Stomach (tissue), 4 donors: ENCODE data around the gene SAFB.

Experiments
- EP300 ChIP-seq: sonication (generic); formaldehyde crosslinking; IDR thresholded peaks from one replicate; pipeline ENCODE4 v1.6.1; 2017; ENCODE audit warnings: antibody characterized with exemption
- POLR2A ChIP-seq, 4 donors: fragments of 450-650 bp; IDR thresholded peaks; one replicate each; pipeline ENCODE4 v1.6.1; 2016; ENCODE audit warnings: antibody characterized with exemption in 4 of 4, control low read depth in 2 of 4, mild to moderate bottlenecking in 1 of 4, moderate library complexity in 1 of 4
- TF ChIP-seq, protein P1 (sequence below), 7 experiments: fragments of 450-650 bp in 4 of 7; fragments of 200-600 bp in 3 of 7; sonication (generic) in 3 of 7; IDR thresholded peaks; one replicate each; pipeline ENCODE4 v1.5.1; 2016 to 2019; ENCODE audit warnings: antibody characterized with exemption in 7 of 7, control low read depth in 2 of 7, mild to moderate bottlenecking in 1 of 7

DNA sequence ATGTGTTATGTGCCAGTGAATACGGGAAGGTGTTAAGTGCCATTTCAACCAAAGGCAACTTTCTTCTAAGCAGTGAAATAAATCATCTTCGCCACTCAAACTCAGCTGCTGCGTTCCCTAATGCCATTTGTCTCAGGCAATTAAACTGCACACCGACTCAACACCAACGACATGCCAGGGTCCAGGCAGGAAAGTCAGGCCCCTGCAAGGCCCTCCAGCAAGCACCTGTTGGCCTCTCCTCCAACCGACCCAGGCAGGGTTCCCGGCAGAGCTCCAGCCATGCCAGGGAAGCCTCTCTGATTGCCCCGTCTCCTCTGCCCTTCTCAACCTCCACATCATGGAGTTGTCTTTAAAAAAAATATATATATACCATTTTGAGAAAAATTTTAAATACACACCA, 22.1 kb upstream of the SAFB start:
- TF ChIP-seq POLR2A (IDR thresholded peaks at IDR 0.05) (no peak), EP300 (no peak)
- TF ChIP-seq, protein P1, sequence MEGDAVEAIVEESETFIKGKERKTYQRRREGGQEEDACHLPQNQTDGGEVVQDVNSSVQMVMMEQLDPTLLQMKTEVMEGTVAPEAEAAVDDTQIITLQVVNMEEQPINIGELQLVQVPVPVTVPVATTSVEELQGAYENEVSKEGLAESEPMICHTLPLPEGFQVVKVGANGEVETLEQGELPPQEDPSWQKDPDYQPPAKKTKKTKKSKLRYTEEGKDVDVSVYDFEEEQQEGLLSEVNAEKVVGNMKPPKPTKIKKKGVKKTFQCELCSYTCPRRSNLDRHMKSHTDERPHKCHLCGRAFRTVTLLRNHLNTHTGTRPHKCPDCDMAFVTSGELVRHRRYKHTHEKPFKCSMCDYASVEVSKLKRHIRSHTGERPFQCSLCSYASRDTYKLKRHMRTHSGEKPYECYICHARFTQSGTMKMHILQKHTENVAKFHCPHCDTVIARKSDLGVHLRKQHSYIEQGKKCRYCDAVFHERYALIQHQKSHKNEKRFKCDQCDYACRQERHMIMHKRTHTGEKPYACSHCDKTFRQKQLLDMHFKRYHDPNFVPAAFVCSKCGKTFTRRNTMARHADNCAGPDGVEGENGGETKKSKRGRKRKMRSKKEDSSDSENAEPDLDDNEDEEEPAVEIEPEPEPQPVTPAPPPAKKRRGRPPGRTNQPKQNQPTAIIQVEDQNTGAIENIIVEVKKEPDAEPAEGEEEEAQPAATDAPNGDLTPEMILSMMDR (IDR thresholded peaks at IDR 0.05), result no peak
